ENCODE data around the gene IFT81. TPM values are rescaled to one million over a fixed set of nuclear protein-coding genes. Genes with fewer than 3 reads are reported as not detected.
"Not testable (repeated sequence)": the region's sequence is repeated elsewhere in the genome, so short reads cannot be mapped to it uniquely, and the experiment has no call there.

IFT81 gene
- total RNA-seq, 1 donor from 2014 or later: 9.4 TPM

DNA sequence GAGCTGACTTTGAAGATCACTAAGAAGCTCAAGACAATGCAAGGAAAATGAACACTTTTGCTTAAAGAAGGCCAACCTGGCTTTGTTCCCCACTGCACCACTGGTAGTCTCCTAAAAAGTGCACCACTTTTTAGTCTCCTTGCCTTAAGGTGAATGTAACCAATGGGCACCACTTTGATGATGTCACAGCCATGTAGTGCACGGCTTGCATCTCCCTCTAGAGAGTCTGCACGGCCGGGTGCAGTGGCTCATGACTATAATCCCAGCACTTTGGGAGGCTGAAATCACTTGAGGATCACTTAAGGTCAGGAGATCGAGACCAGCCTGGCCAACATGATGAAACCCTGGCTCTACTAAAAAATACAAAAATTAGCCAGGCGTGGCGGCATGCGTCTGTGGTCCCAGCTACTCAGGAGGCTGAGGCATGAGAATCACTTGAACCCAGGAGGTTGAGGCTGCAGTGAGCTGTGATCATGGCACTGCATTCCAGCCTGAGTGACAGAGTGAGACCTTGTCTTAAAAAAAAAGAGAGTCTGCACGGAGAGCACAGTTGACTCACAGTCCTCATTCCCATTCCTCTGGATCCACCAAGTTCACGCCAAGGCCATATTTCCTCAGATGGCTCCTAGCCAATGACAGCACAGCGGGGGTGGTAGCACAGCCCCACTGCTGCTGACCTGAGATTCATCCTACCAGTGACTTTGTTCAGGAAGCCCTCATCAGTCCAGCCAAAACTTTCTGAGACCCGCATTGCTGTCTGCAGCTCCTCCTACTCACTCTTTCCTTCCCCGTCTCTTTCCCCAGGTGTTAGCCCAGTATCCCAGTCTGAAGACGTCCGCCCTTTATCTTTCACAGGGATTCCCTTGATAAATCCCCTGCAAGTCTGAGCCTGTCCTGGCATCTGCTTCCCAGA, 16.5 kb upstream of the IFT81 start:
- intact Hi-C loops (cut with micrococcal nuclease): no loop called here
- peak; percentile 6 for ATAC-seq
- no peak for DNase-seq

DNA sequence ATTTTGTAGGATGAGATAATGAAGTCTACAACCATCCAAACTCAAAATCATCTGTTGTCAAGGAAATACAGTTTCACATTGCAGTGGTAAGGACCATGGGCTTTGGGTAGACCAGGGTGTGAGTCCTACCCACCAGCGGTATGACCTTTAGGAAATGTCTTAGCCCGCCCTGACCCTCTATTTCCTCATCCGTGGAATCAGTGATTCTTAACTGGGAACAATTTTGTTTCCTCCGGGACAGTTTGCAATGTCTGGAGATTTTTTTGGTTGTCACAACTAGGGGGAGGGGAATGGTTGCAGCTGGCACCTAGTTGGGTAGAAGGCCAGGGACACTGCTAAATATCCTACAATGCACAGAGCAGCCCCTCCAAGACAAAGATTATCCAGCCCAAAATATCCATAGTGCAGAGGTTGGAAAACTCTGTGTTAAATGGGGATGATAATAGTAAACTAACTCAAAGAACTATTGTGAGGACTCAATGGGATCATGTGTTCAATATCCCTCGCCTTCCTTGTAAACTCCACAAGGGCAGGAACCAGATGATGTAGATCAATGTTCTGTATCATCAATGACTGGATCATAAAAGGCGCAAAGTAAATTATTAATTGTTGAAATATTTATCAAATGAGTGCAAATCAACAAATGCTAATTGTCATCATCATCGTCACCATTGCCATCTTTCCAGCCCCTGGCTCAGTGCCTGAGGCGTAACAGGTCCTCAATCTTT, 15.7 kb upstream of the IFT81 start:
- ATAC-seq (no peak), DNase-seq (no peak)
- intact Hi-C loops (cut with micrococcal nuclease): no loop called here

DNA sequence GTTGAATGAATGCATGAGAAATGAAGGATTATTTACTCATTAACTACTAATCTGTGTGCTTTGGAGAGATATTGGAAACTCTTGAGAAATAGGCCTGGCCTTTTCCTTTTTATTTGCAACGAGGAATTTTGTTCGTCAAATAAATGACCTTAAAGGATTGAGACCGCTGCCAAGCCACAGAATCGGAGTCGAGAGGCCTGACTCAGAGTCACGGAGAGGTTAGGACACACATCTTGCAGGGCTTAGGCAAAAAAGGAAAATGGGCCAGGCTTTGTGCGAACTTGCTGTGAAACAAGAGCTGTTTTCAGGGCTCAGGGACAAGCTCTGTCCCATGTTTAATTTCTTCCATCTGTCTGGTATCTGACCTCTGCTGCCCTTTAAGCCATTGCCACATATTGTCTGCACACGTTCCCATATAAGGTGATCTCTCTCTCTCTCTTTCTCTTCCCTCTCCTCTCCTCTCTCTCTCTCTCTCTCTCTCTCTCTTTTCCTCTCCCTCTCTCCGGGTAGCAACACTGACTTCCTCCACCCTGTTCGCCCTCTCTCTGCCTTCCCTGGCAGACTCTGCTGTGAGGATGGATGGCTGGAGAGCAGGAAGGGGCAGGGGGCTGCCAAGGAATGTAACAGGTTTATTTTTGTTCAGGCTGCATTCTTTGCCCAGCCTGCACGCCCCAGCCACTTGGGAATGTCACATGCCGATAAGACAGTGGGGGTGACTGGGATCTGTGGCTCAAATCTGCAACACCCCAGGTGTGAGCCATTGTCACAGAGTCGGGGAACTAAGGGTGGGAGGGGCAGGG, 14.9 kb upstream of the IFT81 start:
- ATAC-seq: peak; percentile 89
- DNase-seq: peak; percentile 76
- intact Hi-C loops (cut with micrococcal nuclease): no loop called here

DNA sequence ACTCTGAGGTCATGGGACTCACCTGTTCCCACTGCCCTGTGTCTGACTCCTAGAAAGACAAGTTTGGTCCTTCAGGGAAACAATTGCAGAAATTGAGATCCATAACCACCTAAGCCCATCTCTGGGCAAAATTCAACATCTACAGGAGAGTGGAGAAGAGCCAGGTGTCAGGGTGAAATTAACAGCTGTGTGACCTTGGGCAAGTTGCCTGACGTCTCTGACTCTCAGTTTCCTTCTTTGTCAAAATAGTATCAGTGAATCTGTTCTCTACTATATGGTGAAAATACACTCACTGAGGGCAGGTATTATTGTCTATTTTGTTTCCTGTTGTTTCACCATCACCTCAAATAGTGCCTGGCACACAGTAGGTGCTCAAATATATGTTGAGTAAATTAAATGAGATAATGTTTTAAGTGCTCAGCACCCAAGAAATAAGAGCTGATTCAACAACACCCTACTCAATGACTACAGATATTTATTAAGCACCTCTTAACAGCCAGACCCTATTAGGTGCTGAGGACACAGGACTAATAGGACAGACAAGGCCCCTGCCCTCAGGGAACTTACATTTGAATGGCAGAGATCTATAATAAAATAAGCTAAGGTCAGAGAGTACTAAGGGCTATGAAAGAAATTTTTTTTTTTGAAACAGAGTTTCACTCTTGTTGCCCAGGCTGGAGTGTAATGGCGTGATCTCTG, 14.2 kb upstream of the IFT81 start:
- intact Hi-C loops (cut with micrococcal nuclease): no loop called here
- ATAC-seq (no peak), DNase-seq (no peak)

DNA sequence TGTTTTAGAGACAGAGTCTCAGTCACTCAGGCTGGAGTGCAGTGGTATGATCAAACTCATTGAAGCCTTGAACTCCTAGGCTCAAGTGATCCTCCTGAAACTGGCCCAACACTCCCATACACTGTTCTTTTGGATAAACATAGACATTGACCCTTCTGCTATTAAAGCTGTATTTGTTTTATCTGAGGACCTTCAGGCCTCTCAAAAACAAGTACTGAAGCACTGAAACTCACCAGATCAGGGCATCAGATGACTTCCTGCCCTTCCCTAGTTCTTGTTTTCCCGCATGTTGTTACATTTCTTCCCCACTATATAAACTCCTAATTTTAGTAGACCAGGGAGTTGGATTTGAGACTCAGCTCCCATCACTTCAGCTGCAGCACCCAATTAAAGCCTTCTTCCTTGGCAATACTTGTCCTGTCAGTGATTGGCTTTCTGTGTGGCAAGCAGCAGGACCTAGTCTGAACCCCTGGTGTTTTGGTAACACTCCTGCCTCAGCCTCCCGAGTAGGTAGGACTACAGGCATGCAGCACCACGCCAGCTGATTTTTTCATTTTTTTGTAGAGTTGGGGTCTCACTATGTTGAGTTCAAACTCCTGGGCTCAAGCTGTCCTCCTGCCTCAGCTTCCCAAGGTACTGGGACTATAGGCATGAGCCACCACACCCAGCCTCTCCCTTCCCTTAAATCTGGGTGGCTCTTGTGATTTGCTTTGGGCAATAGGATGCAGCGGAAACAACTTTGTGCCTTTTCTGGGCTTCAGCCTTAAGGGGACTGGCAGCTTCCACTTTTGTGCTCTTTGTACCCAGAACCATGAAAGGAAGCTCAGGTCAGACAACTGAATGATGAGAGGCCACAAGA, 12.5 kb upstream of the IFT81 start:
- intact Hi-C loops (cut with micrococcal nuclease): no loop called here
- no peak for DNase-seq
- no peak for ATAC-seq

DNA sequence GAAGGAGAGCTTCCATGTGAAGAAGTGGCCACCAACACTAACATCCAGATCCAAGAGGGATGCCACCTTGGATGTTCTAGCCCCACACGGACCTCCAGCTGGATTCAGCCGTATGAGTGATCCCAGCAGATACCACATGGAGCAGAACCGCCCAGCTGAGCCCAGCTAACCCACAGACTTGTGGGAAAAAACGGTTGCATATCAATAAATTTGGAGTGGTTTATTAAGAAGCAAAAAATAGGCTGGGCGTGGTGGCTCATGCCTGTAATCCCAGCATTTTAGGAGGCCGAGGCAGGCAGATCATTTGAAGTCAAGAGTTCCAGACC, 11.9 kb upstream of the IFT81 start:
- no peak for DNase-seq
- intact Hi-C loops (cut with micrococcal nuclease): no loop called here
- no peak for ATAC-seq

DNA sequence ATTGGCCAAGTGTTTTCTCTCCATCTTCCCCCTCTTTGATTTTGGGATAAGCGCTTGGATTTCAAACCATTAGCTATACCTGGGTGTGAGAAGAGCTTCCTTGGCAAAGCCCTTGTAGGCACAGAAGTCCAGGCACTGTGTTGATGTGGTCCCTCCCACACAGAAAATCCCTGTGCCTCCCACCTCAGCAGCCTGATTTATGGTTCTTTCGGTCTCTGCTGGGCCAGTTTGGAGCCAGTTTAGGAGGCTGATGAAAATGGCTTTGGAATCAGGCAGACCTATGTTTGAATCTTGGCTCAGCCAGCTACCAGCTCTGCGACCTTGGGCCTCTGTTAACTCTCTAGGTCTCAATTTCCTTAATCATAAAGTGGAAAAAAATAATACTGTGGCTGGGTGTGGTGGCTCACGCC, 9.6 kb upstream of the IFT81 start:
- no peak for ATAC-seq
- no peak for DNase-seq
- intact Hi-C loops (cut with micrococcal nuclease): no loop called here

DNA sequence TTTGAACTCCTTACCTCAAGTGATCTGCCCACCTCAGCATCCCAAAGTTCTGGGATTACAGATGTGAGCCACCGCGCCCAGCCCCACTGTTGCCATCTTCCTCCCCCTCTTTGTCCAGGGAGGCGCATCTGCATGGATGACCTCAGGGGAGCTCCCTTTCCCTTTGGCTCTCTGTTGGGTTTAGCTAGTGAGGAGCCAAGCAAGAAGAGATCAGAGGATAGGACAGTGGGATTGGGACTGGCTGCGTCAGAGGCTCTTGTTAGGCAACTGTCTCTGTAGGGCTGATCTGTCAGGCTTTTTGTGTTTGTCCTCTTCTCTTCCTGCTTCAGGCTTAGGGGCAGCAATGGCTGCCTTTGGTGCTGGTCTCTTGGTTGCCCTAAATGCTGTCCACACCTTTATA, 8.5 kb upstream of the IFT81 start:
- ATAC-seq: no peak
- DNase-seq: no peak
- intact Hi-C loops (cut with micrococcal nuclease): no loop called here

DNA sequence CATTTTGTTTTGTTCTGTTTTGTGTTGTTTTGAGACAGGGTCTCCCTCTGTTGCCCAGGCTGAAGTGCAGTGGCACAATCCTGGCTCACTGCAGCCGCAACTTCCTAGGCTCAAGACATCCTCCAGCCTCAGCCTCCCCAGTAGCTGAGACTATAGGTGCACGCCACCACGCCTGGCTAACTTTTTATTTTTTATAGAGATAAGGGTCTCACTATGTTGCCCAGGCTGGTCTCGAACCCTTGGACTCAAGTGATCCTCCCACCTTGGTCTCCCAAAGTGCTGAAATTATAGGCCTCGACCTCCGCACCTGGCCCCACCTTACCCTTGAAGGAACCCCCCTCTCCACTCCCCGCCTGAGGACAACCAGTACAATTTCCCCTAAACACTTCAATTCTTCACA, 7.5 kb upstream of the IFT81 start:
- no peak for DNase-seq
- ATAC-seq: no peak
- intact Hi-C loops (cut with micrococcal nuclease): no loop called here

DNA sequence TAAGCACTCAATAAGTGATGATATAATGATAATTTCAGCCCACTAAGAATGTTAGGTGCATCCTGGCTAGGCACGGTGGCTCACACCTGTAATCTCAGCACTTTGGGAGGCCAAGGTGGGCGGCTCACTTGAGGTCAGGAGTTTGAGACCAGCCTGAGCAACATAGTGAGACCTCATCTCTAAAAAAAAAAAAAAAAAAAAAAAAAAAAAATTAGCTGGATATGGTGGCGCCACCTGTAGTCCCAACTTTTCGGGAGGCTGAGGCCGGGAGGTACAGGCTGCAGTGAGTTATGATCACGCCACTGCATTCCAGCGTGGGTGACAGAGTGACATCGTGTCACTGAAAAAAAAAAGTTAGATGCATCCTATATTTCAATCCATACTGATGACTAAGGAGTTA, 6.9 kb upstream of the IFT81 start:
- ATAC-seq; DNase-seq; intact Hi-C loops (cut with micrococcal nuclease): not testable (repeated sequence)

DNA sequence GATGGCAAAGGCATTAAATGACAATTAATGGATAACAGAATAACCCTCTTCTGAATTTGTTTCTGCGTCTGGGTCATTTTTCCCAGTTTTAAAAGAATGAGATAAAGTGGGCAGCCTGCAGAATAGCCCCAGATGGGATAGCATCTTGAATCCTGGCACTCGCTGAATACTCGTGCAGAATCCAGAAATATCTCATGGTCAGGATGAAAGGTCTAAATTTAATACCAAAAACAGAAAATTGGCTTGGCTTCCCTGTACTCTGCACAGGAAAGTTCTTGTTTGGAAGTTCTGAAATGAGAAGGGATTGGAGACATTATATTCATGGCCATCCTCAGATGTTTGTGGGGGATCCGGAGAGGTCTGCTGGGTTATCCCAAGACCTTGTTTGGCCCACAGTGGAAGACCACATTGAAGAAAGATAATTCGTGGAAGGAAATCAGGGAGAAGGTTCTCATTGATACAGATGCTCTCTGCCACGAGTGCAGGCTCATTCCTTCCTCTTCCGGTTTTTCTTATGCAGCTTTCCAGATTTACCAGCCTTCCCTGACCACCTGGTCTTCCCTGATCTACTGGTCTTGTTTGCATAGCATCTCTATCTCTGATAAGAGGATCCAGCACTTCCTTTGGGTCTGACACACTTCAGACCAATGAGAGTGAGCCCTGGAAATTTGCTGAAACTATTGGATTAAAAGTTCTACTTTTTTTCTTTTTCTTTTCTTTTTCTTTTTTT, 6.0 kb upstream of the IFT81 start:
- intact Hi-C loops (cut with micrococcal nuclease): no loop called here
- DNase-seq (no peak), ATAC-seq (no peak)

DNA sequence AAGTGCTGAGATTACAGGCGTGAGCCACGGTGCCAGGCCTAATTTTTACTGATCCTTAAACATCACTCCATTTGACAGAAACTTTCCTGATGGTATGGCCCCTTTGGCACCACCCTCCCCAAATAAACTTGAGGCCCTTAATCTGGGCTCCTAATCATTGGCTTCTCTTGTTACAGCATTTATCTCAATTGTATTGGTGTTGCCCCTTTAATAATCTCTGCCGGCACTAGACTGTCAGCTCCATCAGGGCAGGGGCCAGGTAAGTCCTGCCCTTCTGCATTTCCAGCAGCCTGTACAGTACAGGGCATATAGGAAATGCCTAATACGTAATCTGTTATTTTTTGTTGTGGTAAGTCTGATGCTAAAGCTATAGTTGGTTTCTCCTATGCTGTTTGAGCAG, 1.2 kb upstream of the IFT81 start:
- intact Hi-C loops (cut with micrococcal nuclease): no loop called here
- no peak for ATAC-seq
- no peak for DNase-seq

DNA sequence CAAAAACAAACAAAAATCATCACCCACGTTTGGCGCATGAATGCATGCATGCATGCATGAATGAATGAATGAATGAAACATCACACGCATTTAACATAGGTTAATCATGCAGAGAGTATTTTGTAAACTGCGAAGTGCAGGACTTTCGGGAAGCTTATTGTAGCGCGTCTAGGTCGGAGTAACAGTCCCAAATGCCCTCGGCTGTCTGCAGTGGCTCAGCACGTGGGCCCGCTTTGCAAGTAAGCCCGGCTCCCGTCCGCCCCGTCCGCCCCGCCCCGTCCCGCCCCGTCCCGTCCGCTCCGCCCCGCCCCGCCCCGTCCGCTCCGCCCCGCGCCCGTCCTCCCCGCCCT, 263 bp upstream of the IFT81 start:
- no peak for ATAC-seq
- intact Hi-C loops (cut with micrococcal nuclease): no loop called here
- no peak for DNase-seq

DNA sequence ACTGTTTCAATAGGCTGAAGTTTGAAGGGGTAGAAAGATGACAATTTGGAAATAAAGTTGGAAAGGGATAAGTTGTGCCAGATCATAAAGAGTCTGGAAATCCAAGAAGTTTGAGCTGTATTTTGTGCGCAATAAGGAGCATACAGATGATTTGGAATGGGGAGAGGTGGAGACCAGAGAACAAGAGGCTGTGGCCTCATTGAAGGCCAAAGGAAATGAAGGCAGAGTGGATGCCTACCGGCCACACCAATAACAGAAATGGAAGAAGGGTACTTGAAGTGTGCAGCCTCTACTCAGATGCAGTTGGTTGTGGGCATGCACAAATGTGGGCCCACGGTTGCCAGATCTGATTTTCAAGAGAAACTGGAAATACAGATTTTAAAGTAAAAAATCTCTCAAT, 2.4 kb downstream of the IFT81 start:
- intact Hi-C loops (cut with micrococcal nuclease): no loop called here
- ATAC-seq: no peak

DNA sequence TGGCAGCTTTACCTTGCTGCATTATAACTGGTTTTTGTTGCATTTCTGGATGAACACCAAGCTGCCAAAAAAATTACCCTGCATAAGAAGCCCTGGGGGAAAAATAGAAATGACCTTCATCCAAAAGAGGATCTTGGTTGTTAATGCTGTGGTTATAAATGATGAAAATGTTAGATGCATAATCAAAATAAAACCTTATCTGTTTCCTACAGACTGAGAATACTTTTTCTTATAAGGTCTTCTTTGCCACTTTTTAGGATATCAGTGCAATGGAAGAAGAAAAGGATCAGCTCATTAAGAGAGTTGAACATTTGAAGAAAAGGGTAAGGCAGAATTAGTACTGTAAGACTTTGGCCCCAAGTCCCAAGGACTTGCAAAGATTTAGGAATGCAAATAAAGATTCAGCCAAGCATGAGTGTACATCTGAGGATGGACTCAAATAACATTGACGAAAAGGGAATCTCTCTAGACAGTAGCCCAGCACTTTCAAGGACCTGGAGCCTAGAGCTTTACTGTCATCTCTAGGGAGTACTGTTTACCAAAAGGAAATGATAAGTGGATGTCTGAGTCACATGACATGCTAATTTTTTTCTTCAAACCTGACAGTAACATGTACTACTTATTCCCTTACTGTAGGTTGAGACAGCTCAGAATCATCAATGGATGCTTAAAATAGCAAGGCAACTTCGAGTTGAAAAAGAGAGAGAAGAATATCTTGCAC, 10.7 kb downstream of the IFT81 start:
- DNase-seq: no peak
- no peak for ATAC-seq
- intact Hi-C loops (cut with micrococcal nuclease): no loop called here

More for the DNA sequence above, 2.4 kb downstream of the IFT81 start:
- DNase-seq: no peak

DNA sequence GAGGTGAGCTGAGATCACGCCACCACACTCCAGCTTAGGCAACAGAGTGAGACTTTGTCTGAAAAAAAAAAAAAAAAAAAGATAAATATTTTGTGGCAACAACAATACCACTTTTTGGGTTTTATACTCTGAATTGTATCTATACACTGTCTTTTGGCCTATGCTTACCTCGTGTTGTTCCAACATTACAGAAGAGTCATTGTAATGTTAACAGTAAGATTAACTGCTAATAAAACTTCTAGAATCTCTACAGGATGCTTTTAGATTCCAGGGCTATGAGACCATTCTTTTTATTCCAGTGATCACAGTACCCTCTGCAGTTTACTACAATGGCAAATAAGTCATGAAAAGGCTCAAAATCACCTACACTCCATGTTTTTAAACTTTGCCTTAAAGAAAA, 11.6 kb downstream of the IFT81 start:
- DNase-seq (no peak), ATAC-seq (no peak)
- intact Hi-C loops (cut with micrococcal nuclease): no loop called here

DNA sequence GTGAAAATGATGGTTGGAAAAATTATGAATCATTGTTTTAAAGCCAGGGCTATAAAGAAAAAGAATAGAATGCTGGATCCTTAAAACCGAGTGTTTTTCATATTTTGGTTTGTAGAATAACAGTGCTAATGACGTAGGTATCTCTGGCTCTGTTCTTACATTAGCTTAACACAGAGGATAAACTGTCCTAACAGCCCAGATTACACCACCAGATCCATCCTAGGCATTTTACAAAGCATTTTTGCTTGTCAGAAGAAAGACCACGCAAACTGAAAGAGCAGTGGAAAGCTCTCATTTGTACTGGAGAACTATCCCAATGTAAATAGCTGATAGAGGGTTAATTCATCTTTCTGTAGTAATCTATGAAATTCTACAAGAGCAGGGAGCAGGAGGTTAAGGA, 13.6 kb downstream of the IFT81 start:
- intact Hi-C loops (cut with micrococcal nuclease): no loop called here
- DNase-seq (no peak), ATAC-seq (no peak)

Measured in left ventricle myocardium superior (tissue), 1 donor.